Measurements from ENCODE around the gene P3H3. TPM values are rescaled to one million over a fixed set of nuclear protein-coding genes. Genes with fewer than 3 reads are reported as not detected.

P3H3 gene
- polyA plus RNA-seq, 4 donors: 23.3 to 37.5 (median 35.6) TPM

DNA sequence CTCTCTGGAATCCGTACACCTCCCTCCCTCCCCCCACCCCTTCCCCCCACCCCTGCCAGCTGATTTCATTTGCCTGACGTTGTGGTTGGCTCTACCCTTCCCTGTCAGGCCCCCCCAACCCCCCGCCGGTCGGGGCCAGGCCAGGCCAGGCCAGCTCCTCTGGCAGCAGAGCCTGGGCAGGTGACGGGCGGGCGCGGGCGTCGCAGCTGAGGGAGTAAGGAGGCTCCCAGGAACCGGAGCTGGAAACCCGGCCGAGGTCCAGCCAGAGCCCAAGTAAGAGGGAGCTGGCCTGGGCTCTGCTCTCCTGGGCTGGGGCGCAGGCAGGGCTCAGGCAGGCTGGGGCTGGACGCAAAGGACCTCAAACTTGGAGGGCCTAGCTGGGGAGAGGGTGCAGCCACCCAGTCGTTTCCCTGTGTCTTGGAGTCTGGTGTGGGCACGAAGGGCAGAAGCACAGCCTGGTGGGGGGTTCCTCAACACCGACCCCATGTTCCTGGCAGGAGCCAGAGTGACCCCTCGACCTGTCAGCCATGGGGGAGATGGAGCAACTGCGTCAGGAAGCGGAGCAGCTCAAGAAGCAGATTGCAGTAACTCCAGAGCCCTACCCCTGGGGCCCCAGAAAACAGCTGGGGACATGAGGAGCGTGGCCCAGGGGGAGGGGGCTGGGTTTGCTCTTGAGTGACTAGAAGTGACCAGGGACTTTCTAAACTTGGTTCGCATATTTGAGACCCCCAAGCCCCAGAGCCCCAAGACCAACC lies 12.7 kb downstream of the P3H3 start, which contains the start of gene GNB3:
Gene GNB3 (plus strand): TSS at position 165 of the 755 bp plus-strand sequence. CDS start 363 bp downstream, at position 528.
- DNase-seq (ENCODE audit: low read depth in 4 of 4, low spot score in 2 of 4): no peak

DNA sequence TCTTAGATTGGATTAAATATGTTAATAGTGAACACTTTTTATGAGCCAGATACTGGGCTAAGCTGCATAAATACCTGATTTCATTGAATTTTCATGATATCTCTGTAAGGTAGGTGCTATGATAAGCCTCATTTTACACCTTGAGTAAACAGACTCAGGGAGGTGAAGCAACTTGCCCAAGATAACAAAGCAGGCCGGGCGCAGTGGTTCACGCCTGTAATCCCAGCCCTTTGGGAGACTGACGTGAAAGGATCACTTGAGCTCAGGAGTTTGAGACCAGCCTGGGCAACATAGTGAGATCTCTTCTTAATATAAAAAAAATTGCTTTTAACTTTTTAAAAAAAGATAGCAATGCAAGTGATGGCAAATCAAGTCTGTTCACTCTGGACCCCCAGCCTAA lies 13.9 kb downstream of the P3H3 start:
- no peak for DNase-seq (ENCODE audit: low read depth in 4 of 4, low spot score in 2 of 4)

DNA sequence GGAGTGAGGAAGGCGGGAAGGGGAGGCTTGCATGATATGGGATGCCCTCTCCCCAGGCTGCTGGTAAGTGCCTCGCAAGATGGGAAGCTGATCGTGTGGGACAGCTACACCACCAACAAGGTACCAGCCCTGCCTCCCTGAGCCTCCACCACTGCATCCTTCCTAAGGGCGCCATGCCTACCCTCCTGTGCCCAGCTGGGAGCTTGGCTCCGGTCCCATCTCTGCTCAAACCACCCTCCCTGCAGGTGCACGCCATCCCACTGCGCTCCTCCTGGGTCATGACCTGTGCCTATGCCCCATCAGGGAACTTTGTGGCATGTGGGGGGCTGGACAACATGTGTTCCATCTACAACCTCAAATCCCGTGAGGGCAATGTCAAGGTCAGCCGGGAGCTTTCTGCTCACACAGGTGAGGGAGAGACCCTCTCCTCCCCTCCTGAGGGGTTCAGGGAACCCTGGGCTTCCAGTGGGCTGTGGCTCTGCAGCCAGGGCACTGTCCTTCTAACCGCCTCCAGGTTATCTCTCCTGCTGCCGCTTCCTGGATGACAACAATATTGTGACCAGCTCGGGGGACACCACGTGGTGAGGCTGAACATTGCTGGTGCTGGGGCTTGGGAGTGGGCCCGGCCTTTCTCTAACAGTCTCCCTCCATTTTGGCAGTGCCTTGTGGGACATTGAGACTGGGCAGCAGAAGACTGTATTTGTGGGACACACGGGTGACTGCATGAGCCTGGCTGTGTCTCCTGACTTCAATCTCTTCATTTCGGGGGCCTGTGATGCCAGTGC lies 15.1 kb downstream of the P3H3 start:
- no peak for DNase-seq (ENCODE audit: low read depth in 4 of 4, low spot score in 2 of 4)

DNA sequence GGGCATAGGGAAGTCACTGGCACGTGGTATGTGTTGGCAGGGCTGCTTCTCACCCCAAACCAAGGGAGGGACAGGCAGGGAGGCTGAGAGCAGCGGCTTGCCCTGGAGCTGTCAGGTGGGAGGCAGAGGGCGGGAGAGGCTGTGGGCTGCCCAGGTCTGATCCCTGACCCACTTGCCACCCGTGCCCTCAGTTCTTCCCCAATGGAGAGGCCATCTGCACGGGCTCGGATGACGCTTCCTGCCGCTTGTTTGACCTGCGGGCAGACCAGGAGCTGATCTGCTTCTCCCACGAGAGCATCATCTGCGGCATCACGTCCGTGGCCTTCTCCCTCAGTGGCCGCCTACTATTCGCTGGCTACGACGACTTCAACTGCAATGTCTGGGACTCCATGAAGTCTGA lies 17.2 kb downstream of the P3H3 start:
- DNase-seq (ENCODE audit: low read depth in 4 of 4, low spot score in 2 of 4): no peak

DNA sequence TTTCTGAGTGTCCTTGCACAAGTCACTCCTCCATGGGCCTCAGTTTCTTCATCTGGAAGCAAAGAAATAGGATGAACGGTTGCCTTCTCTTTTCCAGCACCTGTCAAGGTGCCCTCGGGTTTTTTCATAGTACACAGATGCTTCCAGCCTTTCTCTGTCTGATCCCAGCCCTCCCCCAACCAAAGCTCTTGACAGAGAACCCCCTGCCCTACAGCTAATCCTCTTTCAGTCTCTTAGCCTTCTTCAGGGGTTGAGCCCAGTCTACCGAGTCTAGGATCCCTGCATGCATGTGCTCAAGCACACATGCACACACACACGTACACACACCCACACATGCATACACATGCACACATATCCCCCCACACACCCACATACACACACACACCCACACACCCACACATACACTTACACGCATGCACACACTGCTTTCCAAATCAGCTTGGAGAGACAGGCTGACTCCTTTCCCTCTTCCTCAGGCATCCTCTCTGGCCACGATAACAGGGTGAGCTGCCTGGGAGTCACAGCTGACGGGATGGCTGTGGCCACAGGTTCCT lies 18.2 kb downstream of the P3H3 start:
- DNase-seq (ENCODE audit: low read depth in 4 of 4, low spot score in 2 of 4): no peak

DNA sequence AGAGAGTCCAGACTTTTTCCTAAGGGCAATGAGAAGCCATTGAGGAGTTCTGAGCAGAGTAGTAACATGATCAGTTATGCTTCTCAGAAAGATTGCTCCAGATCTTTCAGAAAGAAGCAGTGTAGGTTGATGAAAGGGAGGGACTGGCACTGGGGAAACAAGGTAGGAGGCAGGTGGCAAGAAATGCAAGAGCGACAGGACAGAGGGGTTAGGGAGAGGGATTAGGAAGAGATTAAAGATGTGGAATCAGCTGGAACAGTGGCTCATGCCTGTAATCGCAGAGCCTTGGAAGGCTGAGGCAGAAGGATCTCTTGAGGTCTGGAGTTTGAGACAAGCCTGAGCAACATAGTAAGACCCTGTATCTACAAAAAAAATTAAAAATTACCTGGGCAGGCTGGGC lies 19.5 kb downstream of the P3H3 start:
- DNase-seq (ENCODE audit: low read depth in 4 of 4, low spot score in 2 of 4): no peak

DNA sequence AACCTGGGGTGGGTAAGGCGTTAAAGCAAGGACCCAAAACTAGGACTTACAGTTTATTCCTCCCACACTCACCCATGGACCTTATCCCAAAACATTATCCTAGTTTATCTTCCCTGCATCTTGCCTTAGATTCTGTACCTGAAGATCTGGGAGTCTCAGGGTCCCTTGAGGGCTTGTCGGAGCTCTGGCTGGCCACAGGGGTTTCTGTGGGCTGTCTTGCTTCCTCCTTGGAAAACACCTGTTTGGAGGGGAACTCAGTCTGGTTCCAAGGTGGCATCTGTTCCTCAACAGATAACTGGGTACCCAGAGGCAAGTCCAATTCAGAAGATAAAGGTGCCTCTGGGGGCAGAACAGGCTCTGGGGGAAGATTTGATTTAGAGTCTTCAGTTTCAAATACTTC lies 21.2 kb downstream of the P3H3 start:
- DNase-seq (ENCODE audit: low read depth in 4 of 4, low spot score in 2 of 4): no peak

DNA sequence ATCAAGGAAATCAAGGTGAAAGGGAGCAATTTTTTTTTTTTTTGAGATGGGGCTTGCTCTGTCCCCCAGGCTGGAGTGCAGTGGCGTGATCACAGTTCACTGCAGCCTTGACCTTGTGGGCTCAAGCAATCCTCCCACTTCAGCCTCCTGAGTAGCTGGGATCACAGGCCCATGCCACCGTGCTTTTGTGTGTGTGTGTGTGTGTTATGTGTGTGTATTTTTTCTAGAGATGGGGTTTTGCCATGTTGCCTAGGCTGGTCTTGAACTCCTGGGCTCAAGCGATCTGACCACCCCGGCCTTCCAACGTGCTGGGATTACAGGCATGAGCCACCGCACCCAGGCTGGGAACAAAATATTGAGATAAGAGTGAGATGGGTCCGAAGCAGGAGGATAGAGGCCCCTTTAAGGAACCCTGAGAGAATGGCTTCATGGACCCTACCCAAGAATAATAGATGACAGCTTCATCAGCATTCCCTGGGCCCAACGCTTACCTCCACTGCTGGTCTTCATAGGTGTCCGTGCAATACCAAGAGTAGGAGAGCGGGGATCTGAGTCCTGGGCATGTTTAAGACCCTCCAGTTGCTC lies 21.9 kb downstream of the P3H3 start:
- DNase-seq (ENCODE audit: low read depth in 4 of 4, low spot score in 2 of 4): no peak

DNA sequence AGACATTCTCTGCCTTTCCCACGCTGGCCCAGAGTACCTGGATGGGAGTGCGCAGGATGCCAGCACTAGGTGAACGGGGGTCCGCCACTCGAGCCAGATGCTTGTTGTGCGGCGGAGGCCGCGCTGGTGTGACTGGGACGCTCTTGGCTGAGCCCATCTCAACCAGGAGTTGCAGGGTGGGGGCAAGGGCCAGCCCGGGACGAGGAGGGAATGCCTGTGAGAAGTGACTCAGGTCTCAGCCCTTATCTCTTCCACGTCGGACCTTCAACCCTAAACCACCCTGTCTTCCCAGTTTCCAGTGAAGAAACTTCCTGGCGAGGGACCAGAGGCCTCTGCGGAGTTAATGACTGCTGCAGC lies 22.6 kb downstream of the P3H3 start:
- DNase-seq (ENCODE audit: low read depth in 4 of 4, low spot score in 2 of 4): no peak

DNA sequence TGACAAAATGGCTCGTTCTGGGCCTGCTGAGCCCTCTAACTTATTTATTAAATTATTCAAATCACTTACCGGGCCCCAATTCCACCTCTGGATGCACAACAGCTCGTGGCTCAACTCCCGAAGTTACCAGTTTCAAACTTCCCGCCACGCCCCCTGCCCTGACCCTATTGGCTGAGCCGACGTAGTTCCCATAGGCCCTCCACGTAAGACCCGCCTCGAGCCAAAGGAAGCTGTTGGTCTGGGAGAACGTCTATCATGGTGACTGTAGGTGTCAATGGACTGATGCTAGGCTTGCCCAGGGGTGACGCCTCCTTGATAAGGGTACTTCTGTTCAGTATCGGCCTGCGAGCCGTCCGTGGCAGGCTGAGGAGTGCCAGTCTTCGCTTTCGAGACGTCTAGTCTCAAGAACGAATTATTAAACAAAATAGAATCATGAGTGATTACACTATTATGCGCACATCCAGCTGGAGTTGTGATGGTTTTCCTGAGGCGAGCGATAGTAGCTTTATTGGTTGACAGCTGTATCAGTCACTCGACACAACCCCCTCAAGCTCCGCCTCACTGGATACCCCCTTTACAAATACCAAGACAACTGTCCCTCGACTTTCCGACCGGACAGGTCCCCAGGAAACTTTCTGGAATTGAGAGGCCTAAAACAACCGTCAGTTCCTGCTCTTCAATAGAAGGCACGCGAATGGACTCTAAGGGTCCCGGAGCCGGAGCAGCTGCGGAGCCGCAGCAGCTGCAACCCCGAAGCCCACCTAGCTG lies 23.1 kb downstream of the P3H3 start, which contains the start of gene CDCA3:
Gene CDCA3 (minus strand): TSS at position 134 of the 768 bp plus-strand sequence. CDS start 334 bp downstream, outside the sequence.
- DNase-seq (ENCODE audit: low read depth in 4 of 4, low spot score in 2 of 4): peak in 2 of 4 donors; percentile 87 to 94

DNA sequence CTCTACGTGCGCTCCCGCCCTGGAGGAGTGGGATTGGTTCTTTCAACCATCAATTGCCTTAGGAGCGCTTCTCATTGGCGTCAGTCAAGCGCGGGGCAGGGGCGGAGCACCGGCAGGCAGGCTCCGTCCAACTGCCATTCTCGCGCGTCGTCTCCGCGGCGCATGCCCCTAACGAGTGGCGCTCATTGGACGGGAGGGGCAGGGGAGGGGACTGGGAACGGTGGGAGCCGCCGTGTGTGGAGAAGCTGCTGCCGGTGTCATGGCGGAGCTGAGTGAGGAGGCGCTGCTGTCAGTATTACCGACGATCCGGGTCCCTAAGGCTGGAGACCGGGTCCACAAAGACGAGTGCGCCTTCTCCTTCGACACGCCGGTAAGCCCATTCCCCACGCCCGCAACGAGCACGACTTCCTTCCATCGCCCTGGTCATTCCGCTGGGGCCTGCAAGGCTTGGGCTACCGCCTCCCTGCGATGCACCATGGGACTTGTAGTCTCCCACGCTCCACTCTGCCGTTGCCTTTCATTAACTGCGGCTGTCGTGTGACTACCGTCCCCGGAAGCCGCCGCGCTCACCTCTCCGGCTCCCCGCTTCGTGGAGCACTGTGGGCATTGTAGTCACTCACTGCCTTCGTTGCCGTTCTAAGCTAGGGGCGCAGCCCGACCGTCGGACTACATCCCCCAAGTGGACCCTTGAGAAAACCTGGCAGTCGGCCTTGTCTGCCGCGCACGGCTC lies 23.9 kb downstream of the P3H3 start, which contains the start of gene USP5:
Gene USP5 (plus strand): TSS at position 230 of the 730 bp plus-strand sequence. CDS start 30 bp downstream, at position 260.
- peak; percentile 99 to 100 (median 100) for DNase-seq (ENCODE audit: low read depth in 4 of 4, low spot score in 2 of 4)

DNA sequence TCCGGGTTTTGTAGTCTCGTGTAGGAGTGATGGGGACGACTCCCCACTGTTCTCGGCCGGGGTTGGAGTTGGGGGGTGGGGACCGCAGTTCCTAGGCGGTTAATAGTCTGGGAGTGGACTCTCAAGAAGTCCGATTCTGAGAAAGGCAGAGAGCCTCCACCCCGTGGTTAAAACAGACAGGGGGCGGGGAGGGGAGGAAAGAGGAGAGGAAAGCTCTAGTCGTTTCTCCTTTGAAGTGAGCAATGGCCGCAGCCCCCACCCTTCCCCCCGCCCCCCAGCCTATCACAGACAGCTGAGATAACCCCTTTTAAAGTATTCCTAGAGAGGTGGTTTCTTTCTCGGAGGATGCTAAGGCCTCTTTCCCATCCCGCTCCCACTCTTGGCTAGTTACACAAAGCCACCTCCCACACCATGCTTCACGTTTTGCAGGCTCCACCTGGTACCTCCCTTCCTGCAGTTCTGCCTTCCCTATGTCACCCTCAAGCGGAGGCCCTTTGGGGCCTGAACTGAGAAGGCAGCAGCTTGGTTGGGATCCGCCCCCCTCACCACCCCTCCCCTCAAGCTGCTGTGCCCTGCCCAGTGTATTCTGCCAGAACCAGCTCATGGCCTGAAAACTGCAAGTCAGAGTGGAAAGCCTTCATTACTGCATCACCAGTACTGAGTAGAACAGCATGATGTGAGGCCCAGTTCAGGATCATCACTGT lies 24.6 kb downstream of the P3H3 start:
- DNase-seq (ENCODE audit: low read depth in 4 of 4, low spot score in 2 of 4): no peak

DNA sequence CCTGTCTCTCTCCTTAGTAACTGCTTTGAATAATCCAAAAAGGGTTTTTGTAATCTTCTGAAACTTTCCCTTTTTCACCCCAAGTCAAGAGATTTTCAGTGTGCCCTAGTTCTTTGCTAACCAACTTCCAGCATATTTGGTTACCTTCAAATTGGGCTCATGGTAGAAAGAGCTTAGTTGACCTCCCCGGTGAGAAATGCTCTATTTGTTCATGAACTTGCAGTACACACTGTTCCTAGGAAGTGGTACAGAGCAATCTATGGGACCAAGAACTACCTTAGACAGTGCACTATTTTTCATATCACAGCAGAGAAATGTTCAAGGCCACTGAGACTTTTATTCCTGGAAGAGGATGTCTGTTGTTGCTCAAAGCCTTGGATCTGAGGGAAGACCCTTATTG lies 25.4 kb downstream of the P3H3 start:
- no peak for DNase-seq (ENCODE audit: low read depth in 4 of 4, low spot score in 2 of 4)

DNA sequence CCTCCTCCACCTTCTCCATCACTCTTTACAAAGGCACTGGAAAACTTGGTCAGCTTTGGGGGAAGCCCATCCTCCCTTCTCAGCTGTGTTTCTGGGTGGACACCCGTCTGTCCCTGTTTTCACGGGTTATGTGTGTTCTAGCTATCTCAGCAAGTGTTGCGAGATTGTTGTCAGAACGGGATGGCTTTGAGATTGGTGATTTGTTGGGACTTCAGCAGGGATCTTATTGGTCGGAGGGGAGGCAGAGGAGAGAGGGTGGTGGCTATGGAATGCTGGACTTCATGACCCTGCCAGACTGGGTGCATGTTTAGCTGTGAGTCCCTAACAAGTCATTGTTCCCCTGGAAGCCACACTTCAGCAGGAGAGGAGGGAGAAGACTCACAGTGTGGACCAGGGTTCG lies 25.8 kb downstream of the P3H3 start:
- no peak for DNase-seq (ENCODE audit: low read depth in 4 of 4, low spot score in 2 of 4)

DNA sequence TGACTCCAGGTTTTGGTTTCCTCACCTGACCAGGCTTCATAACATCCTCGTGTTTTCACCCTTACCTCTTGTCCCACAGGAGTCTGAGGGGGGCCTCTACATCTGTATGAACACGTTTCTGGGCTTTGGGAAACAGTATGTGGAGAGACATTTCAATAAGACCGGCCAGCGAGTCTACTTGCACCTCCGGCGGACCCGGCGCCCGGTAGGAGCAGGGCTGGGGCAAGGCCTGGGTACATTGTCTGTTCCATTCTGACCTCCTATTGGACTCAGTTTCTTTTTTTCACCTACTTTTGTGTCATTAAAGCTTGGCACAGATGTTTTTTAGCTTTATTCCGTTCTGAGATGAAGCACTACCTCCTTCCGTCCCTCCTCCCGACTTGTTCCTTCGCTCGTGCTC lies 27.1 kb downstream of the P3H3 start:
- no peak for DNase-seq (ENCODE audit: low read depth in 4 of 4, low spot score in 2 of 4)

DNA sequence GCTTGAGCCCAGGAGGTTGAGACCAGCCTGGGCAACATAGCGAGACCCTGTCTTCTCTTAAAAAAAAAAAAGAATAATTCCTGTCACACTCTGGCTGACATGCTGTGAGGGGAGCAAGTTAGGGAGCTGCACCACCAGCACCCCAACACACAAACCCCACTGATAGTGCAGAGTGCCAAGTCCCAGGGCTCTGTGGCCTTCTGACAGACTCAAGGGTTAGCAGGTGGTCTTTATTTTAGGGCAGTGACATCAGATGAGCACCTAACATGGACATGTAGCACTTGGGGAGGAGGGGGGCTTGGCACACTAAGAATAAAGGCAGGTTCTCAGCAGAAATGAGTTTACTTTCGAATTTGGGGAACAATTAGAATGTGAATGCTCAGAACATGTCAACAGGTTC lies 30.6 kb downstream of the P3H3 start:
- no peak for DNase-seq (ENCODE audit: low read depth in 4 of 4, low spot score in 2 of 4)

DNA sequence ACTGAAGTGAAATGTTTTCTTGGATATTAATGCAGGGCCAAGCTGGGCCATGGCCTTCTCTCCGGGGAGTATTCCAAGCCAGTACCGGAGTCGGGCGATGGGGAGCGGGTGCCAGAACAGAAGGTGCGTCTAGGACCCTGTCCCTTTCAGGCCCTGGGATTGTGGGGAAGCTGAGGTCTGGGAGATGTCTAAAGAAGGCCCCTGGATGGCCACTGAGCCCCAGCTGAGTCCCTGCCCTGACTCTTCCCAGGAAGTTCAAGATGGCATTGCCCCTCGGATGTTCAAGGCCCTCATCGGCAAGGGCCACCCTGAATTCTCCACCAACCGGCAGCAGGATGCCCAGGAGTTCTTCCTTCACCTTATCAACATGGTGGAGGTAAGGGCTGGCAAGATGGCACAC lies 31.9 kb downstream of the P3H3 start:
- DNase-seq (ENCODE audit: low read depth in 4 of 4, low spot score in 2 of 4): no peak

DNA sequence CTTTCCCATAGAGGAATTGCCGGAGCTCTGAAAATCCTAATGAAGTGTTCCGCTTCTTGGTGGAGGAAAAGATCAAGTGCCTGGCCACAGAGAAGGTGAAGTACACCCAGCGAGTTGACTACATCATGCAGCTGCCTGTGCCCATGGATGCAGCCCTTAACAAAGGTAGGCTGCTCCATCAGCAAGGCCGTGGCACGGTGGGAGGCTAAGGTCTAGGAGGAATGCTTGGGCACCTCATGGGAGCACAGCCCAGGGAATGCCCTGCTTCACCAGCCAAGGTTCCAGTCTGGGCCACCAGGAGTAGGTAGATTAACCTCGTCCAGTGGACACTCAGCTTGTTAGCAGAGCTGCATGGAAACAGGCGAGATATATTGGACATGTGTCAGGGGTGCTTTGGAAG lies 32.7 kb downstream of the P3H3 start:
- no peak for DNase-seq (ENCODE audit: low read depth in 4 of 4, low spot score in 2 of 4)

DNA sequence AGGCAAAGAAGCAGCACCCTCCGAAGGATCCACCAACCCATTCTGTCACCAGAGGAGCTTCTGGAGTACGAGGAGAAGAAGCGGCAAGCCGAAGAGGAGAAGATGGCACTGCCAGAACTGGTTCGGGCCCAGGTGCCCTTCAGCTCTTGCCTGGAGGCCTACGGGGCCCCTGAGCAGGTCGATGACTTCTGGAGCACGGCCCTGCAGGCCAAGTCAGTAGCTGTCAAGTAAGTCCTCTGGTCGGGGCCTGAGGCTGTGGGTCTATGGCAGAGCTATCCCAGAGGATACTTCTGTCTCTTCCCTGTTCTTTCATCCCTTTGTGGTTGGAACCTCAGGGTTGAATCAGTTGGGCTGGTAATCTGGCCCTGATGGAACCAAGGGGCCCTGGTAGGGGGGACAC lies 33.2 kb downstream of the P3H3 start:
- no peak for DNase-seq (ENCODE audit: low read depth in 4 of 4, low spot score in 2 of 4)

Measured in left renal cortex interstitium (tissue), 4 donors.